NT2/D1 (cell line): ENCODE results near the gene NIF3L1.

Experiments used
- SUZ12 ChIP-seq: IDR thresholded peaks from 2 replicates; pipeline ENCODE4 v1.6.1; 2011; ENCODE audit not compliant: insufficient read length, insufficient read depth; ENCODE audit errors: extremely low read depth
- YY1 ChIP-seq: IDR thresholded peaks from 2 replicates; pipeline ENCODE4 v1.6.1; 2011; ENCODE audit not compliant: insufficient read length, insufficient read depth
- ZNF274 ChIP-seq: IDR thresholded peaks from 2 replicates; pipeline ENCODE4 v1.6.1; 2011; ENCODE audit warnings: mild to moderate bottlenecking, low read depth, low read length

- TF ChIP-seq YY1 (no peak), ZNF274 (no peak), SUZ12 (no peak)
These were observed at the start of gene NIF3L1, which contains the start of gene PPIL3 for GRCh38 chr2:200888704-200889625.
